Measurements from ENCODE around the gene PTGER1.
A peak's percentile ranks its signal among the peaks of the same experiment; 100 is the strongest.

The PTGER1 gene

DNA sequence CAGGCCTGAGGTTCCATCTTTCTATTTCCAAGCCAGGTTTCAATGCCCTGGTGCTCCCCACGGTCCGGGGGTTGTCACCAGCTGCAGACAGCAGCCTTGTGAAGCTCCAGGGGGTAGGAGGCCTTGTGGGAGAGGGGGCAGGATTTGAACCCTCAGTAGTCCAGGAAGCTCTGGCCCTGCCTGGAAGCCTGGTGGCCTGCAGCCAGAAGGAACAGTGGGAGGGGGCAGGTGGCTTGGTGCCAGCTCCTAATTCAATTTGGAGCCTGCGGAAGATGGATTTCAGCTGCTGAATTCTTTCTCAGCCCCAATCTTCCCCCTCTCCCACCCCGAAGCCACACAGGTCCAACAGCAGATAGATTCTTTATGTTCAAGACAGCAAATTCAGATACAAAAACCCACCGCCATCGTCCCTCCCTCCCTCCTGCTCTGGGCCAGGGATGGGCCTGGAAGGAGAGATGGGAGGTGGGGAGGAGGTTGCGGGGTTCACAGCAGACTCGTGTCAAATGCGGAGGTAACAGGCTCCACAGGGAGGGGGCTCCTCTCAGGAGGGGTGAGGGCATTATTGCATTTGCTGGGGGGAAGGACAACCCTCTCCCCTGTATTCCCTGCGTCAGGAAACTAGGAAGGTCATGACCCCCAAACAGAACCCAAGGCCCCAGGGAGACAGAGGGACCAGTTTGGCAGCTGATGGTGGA, 2.4 kb upstream of the PTGER1 start:
- H3K27ac ChIP-seq = peak overlapping the region; percentile 78
- ChIA-PET POLR2A (ENCODE audit: low non-redundant PET) (no interaction called here), CTCF (interaction anchor here (0.5 to 1.0 kb wide), 6 partner anchors 12 to 1393 kb away, joined by 3 read pairs; partner anchors contain the start of gene NDUFB7)
- DNase-seq (ENCODE audit: low spot score) = no peak
- no peak for TF ChIP-seq CTCF (conservative IDR thresholded peaks at IDR 0.05; ENCODE audit: low read depth)

DNA sequence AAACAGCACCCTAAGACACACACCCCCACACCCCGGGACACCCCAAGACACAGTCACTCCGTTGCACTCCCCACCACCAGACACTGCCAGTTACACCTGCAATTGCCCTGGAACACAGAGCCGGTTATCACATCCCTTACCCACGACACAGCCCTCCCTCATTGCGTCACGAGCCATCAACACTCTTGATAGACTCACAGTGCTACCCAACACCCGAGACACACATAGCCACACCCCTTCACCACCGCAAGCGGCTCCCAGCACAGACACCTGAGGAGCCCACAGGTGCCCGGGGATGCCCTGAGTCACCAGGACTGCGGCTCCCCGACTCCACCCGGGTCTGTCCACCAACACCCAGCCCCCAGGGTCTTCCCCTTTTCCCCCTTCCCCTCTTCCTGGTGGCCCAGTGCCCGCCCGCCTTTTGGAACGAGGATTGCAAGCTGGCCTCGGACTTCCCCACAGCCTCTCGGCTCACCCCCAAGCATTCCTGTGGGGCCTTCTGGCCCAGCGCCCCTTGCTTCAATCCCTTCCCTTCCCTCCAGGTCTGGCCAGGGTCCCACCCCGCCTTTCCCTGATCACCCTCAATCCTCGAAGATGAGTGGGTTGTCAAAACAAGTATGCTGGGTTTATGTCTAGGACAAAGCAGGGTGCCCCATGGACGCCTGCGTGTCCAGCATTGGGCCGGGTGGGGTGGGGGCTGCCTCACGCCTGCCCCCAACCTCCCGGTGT, 1.7 kb upstream of the PTGER1 start:
- POLR2A ChIA-PET (ENCODE audit: low non-redundant PET) = no interaction called here
- peak; percentile 88 for DNase-seq (ENCODE audit: low spot score)
- H3K27ac ChIP-seq = peak overlapping the region; percentile 78
- CTCF ChIA-PET = interaction anchor here (0.7 kb wide), 3 partner anchors 15 to 597 kb away, joined by 3 read pairs; no protein-coding TSS in a partner anchor
- TF ChIP-seq CTCF (conservative IDR thresholded peaks at IDR 0.05; ENCODE audit: low read depth) = no peak

DNA sequence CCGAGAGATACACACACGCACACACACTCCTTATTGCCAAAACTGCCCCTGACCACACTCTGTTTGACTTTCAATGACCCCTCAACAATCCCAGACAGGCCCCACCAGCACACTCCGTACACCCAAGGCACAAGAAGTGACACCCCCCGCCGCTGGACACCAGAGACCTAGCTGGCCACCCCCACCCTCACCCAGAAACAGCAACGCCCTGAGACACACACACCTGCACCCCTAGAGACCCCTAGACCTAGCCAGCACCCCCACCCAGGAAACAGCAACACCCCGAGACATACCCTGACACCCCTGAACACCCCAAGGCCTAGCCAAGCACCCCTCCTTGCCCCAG, 1.1 kb upstream of the PTGER1 start:
- CTCF ChIA-PET = interaction anchor here (0.7 to 1.0 kb wide), 3 partner anchors 16 to 944 kb away, joined by 3 read pairs; no protein-coding TSS in a partner anchor

DNA sequence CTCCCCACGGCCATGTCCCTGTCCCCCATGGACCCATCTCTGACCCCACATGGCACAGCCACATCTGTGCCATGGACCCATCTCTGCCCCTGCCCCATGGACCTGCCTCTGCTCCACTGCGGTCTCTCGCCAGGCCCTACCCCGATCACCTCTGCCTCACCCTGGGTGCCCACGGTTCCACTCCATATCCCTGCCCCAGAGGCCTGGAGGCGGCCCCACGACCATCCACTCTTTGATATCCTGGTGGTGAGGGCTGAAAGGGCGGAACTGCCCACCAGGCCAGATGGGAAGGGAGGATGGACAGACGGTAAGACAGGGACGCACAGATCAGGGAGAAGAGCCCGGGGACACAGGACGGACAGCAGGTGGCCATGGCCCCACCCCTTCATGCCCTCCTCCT, 327 bp downstream of the PTGER1 start:
- POLR2A ChIA-PET (ENCODE audit: low non-redundant PET) = no interaction called here
- DNase-seq (ENCODE audit: low spot score) = no peak
- CTCF ChIA-PET = interaction anchor here (0.6 to 1.0 kb wide), 5 partner anchors 56 to 471 kb away, joined by 3 read pairs; partner anchors contain the start of gene DDX39A
- TF ChIP-seq CTCF (conservative IDR thresholded peaks at IDR 0.05; ENCODE audit: low read depth) = no peak
- H3K27ac ChIP-seq = peak overlapping the region; percentile 78

More for the DNA sequence above, 1.1 kb upstream of the PTGER1 start:
- H3K27ac ChIP-seq = peak overlapping the region; percentile 78
- no peak for DNase-seq (ENCODE audit: low spot score)
- no peak for TF ChIP-seq CTCF (conservative IDR thresholded peaks at IDR 0.05; ENCODE audit: low read depth)
- POLR2A ChIA-PET (ENCODE audit: low non-redundant PET) = no interaction called here

DNA sequence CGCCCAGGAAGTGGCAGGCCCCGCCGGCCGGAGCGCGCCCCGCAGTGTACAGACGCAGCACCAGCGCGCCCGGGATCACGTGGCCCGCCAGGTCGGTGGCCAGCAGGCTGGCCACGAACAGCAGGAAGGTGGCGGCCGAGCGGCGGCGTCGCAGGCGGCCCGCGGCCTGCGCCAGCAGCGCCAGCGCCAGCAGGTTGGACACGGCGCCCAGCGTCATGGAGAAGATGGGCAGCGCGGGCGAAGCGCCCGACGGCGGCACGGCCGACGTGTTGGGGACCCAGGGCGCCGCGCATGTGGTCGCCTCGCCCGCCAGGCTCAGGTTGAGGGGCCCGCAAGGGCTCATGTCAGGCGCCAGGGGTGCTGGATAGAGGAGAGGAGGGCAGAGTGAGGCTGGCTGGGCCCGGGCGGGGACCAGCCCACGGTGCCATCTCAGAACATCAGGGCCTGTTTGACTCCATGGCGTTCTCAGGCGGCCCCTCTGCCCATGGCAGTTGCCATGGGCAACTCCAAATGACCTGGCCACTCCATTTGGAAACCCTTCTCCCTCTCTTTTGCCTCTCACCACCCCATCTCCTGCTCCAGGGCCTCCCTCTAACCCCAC, 1.1 kb downstream of the PTGER1 start:
- POLR2A ChIA-PET (ENCODE audit: low non-redundant PET) = no interaction called here
- CTCF ChIA-PET = interaction anchor here (0.6 to 0.7 kb wide), 2 partner anchors 275 to 470 kb away, joined by 3 read pairs; no protein-coding TSS in a partner anchor
- TF ChIP-seq CTCF (conservative IDR thresholded peaks at IDR 0.05; ENCODE audit: low read depth) = no peak
- no peak for DNase-seq (ENCODE audit: low spot score)
- H3K27ac ChIP-seq = peak overlapping the region; percentile 78; the same call in 1 of the 2 replicates

Data from RWPE1 (cell line).